GM12872 (cell line): ENCODE data around the gene MCL1.

Experiments
- CTCF ChIP-seq: IDR thresholded peaks from 3 replicates; pipeline ENCODE4 v1.5.1; 2011; ENCODE audit warnings: low read depth, mild to moderate bottlenecking, low read length, moderate library complexity; ENCODE audit not compliant: insufficient read depth

MCL1 gene

GRCh38 chr1:150579945-150580642, 684 bp upstream of the MCL1 start:
- TF ChIP-seq CTCF: no peak

- TF ChIP-seq CTCF: no peak
Observed at GRCh38 chr1:150578272-150579109, 919 bp downstream of the MCL1 start.

GRCh38 chr1:150577557-150578271, 1.7 kb downstream of the MCL1 start:
- no peak for TF ChIP-seq CTCF

GRCh38 chr1:150576794-150577556, 2.4 kb downstream of the MCL1 start:
- no peak for TF ChIP-seq CTCF

GRCh38 chr1:150576367-150576711, 3.1 kb downstream of the MCL1 start:
- no peak for TF ChIP-seq CTCF

- no peak for TF ChIP-seq CTCF
Observed at GRCh38 chr1:150575518-150576366, 3.7 kb downstream of the MCL1 start.
